GM23338 (cell line): ENCODE measurements around the gene FAM204A. TPM values are rescaled to one million over a fixed set of nuclear protein-coding genes. Genes with fewer than 3 reads are reported as not detected.

Experiments used
- ATAC-seq: fragments of 200-7000 bp; cut with Tn5 transposase; 3 replicates; pipeline ENCODE4 v1.9.1; 2020
- DNase-seq: peaks from one replicate; pipeline ENCODE4 v3.0.0-alpha.2; 2015; ENCODE audit warnings: low spot score
- H2AFZ ChIP-seq: fragments of 200-600 bp; sonication (generic); 2 replicates; pipeline ENCODE4 v1.8.0; 2016; ENCODE audit warnings: antibody characterized with exemption, mild to moderate bottlenecking, moderate library complexity
- H3F3A ChIP-seq: fragments of 200-600 bp; sonication (generic); replicated peaks from 2 replicates; pipeline ENCODE4 v1.8.0; 2017; ENCODE audit warnings: antibody characterized with exemption, mixed run types, low read depth
- H3K27ac ChIP-seq: fragments of 200-600 bp; sonication (generic); 2 replicates; pipeline ENCODE4 v1.6.1; 2016; ENCODE audit warnings: low read depth
- H3K27me3 ChIP-seq: fragments of 200-600 bp; sonication (generic); 2 replicates; pipeline ENCODE4 v1.8.0; 2016; ENCODE audit warnings: mild to moderate bottlenecking, mixed run types, moderate library complexity; ENCODE audit not compliant: insufficient read depth
- H3K36me3 ChIP-seq: fragments of 200-600 bp; sonication (generic); 2 replicates; pipeline ENCODE4 v1.8.0; 2016; ENCODE audit warnings: mild to moderate bottlenecking; ENCODE audit not compliant: insufficient read depth
- H3K4me1 ChIP-seq: fragments of 200-600 bp; sonication (generic); 2 replicates; pipeline ENCODE4 v1.8.0; 2016; ENCODE audit warnings: mild to moderate bottlenecking, moderate library complexity; ENCODE audit not compliant: insufficient read depth
- H3K4me2 ChIP-seq: fragments of 200-600 bp; sonication (generic); 2 replicates; pipeline ENCODE4 v1.7.1; 2017; ENCODE audit warnings: mixed run types
- H3K4me3 ChIP-seq: fragments of 200-600 bp; sonication (generic); 2 replicates; pipeline ENCODE4 v1.6.1; 2016; ENCODE audit warnings: mixed run types
- H3K79me2 ChIP-seq: fragments of 200-600 bp; sonication (generic); replicated peaks from 2 replicates; pipeline ENCODE4 v1.8.0; 2017; ENCODE audit warnings: mild to moderate bottlenecking; ENCODE audit not compliant: insufficient read depth
- H3K9me2 ChIP-seq: fragments of 200-600 bp; sonication (generic); 2 replicates; pipeline ENCODE4 v1.8.0; 2017; ENCODE audit not compliant: insufficient read depth
- H4K20me1 ChIP-seq: fragments of 200-600 bp; sonication (generic); replicated peaks from 2 replicates; pipeline ENCODE4 v1.8.0; 2017; ENCODE audit warnings: mild to moderate bottlenecking; ENCODE audit not compliant: insufficient read depth
- H3K27ac Mint-ChIP-seq: 2 replicates; pipeline ENCODE4 v1.8.0; 2020; ENCODE audit warnings: inconsistent platforms, mild to moderate bottlenecking, moderate library complexity, mixed read lengths
- H3K27me3 Mint-ChIP-seq: 3 replicates; pipeline ENCODE4 v1.8.0; 2022; ENCODE audit warnings: low read depth, mild to moderate bottlenecking, moderate library complexity, mixed read lengths, inconsistent platforms; ENCODE audit not compliant: insufficient read depth, poor library complexity
- H3K36me3 Mint-ChIP-seq: 3 replicates; pipeline ENCODE4 v1.8.0; 2021; ENCODE audit warnings: low read depth, mild to moderate bottlenecking, inconsistent platforms, moderate library complexity, mixed read lengths
- H3K4me1 Mint-ChIP-seq: 3 replicates; pipeline ENCODE4 v1.8.0; 2020; ENCODE audit warnings: mild to moderate bottlenecking, inconsistent platforms, mixed read lengths
- H3K4me3 Mint-ChIP-seq: 3 replicates; pipeline ENCODE4 v1.8.0; 2021; ENCODE audit warnings: moderate library complexity, mild to moderate bottlenecking, inconsistent platforms, mixed read lengths
- H3K9me3 Mint-ChIP-seq: 3 replicates; pipeline ENCODE4 v1.8.0; 2020; ENCODE audit warnings: moderate library complexity, mild to moderate bottlenecking, inconsistent platforms, mixed read lengths
- CTCF ChIP-seq, 2 experiments: fragments of 200-600 bp in 1 of 2; sonication (generic) in 1 of 2; conservative IDR thresholded peaks; 2 replicates each; pipeline versions ENCODE4 v1.5.1 to v1.6.1; 2016 to 2017; ENCODE audit warnings: antibody characterized with exemption in 2 of 2, low read depth in 2 of 2, mild to moderate bottlenecking in 2 of 2, moderate library complexity in 1 of 2
- ETS1 ChIP-seq: IDR thresholded peaks from 2 replicates; pipeline ENCODE4 v1.6.1; 2016; ENCODE audit warnings: antibody characterized with exemption
- EZH2 ChIP-seq: fragments of 200-600 bp; sonication (generic); IDR thresholded peaks from one replicate; pipeline ENCODE4 v1.8.0; 2017; ENCODE audit warnings: antibody characterized with exemption, mild to moderate bottlenecking, low read depth; ENCODE audit not compliant: unreplicated experiment
- NANOG ChIP-seq: IDR thresholded peaks from 2 replicates; pipeline ENCODE4 v1.6.1; 2016; ENCODE audit warnings: antibody characterized with exemption, borderline replicate concordance
- REST ChIP-seq: IDR thresholded peaks from one replicate; pipeline ENCODE4 v1.6.1; 2018; ENCODE audit warnings: antibody characterized with exemption; ENCODE audit not compliant: unreplicated experiment
- STAT1 ChIP-seq: IDR thresholded peaks from one replicate; pipeline ENCODE4 v1.6.1; 2016; ENCODE audit warnings: antibody characterized with exemption; ENCODE audit not compliant: unreplicated experiment
- ZNF114 ChIP-seq: fragments of 250-450 bp; sonication (Bioruptor Pico); IDR thresholded peaks from 2 replicates; pipeline ENCODE4 v1.5.0; 2020; ENCODE audit warnings: mild to moderate bottlenecking, moderate library complexity
- ZNF331 ChIP-seq: fragments of 250-450 bp; sonication (Bioruptor Pico); IDR thresholded peaks from 2 replicates; pipeline ENCODE4 v1.5.0; 2020; ENCODE audit warnings: low read depth, mild to moderate bottlenecking, moderate library complexity
- ZNF462 ChIP-seq: fragments of 250-450 bp; sonication (Bioruptor Pico); IDR thresholded peaks from 2 replicates; pipeline ENCODE4 v1.5.0; 2020; ENCODE audit warnings: mild to moderate bottlenecking, moderate library complexity
- polyA plus RNA-seq: library from polyadenylated mRNA; unstranded; fragments of >200 nt; fragmentation: Nextera tagmentation; extraction: Ambion mirVana; gene quantifications from 2 replicates; pipeline ENCODE4 v1.2.1, GENCODE V29; 2016
- total RNA-seq: library from RNA; depleted of rRNA; stranded (reverse); fragments of >200 nt; shearing (Covaris generic); gene quantifications from 2 replicates; pipeline ENCODE4 v1.2.3, GENCODE V29; 2014

FAM204A gene
- total and polyA plus RNA-seq, 2 experiments from 2014 or later, result 31.6 to 72.0 TPM

- H3K27ac Mint-ChIP-seq, result no peak overlapping the region
- Histone ChIP-seq H3K4me2 (no peak overlapping the region), H3K36me3 (no peaks in the 10 kb centered on the region), H4K20me1 (no peaks in the 10 kb centered on the region), H2AFZ (no peak overlapping the region), H3K9me2 (no peaks in the 10 kb centered on the region), H3K4me1 (no peaks in the 10 kb centered on the region), H3K27me3 (no peaks in the 10 kb centered on the region), H3K4me3 (no peak overlapping the region), H3K79me2 (no peaks in the 10 kb centered on the region), H3K27ac (no peak overlapping the region), H3F3A (no peaks in the 10 kb centered on the region)
- H3K4me1 Mint-ChIP-seq, result peaks cover 6% of the 10 kb centered on the region; the same call in 2 of the 3 replicates
- DNase-seq (peak; percentile 39), ATAC-seq (peak; percentile 48)
- H3K27me3 Mint-ChIP-seq, result peaks cover 1% of the 10 kb centered on the region
- H3K9me3 Mint-ChIP-seq, result no peaks in the 10 kb centered on the region
- H3K4me3 Mint-ChIP-seq, result no peak overlapping the region
- TF ChIP-seq ZNF114 (no peak), ZNF331 (CRISPR knock-in tag) (no peak), CTCF (conservative IDR thresholded peaks at IDR 0.05; ENCODE audit: low read depth in 2 of 2) (peak; percentile 13 to 35; a peak in 2 of 4 replicates)
- H3K36me3 Mint-ChIP-seq, result no peaks in the 10 kb centered on the region
Measured at GRCh38 chr10:118308664-118309063, 33.5 kb downstream of the FAM204A start.

GRCh38 chr10:118307859-118308258 is 34.3 kb downstream of the FAM204A start:
- Mint-ChIP-seq H3K27me3 (peaks cover 1% of the 10 kb centered on the region), H3K9me3 (no peaks in the 10 kb centered on the region), H3K4me3 (no peak overlapping the region), H3K36me3 (no peaks in the 10 kb centered on the region), H3K27ac (no peak overlapping the region), H3K4me1 (peaks cover 6% of the 10 kb centered on the region; the same call in 2 of the 3 replicates)
- no peaks in the 10 kb centered on the region for H3K79me2 ChIP-seq
- no peaks in the 10 kb centered on the region for H3K36me3 ChIP-seq
- DNase-seq (no peak), ATAC-seq (no peak)
- H3K4me1 ChIP-seq, result no peaks in the 10 kb centered on the region
- H3K4me2 ChIP-seq, result no peak overlapping the region
- H3K4me3 ChIP-seq, result no peak overlapping the region
- H4K20me1 ChIP-seq, result no peaks in the 10 kb centered on the region
- H3K27me3 ChIP-seq, result no peaks in the 10 kb centered on the region
- H2AFZ ChIP-seq, result no peak overlapping the region
- H3K27ac ChIP-seq, result no peak overlapping the region
- no peaks in the 10 kb centered on the region for H3K9me2 ChIP-seq
- no peaks in the 10 kb centered on the region for H3F3A ChIP-seq
- TF ChIP-seq ZNF114 (no peak), ZNF331 (CRISPR knock-in tag) (no peak), ETS1 (no peak), REST (no peak), NANOG (no peak), EZH2 (no peak), STAT1 (no peak), ZNF462 (CRISPR knock-in tag) (no peak)
